Stimulated activated naive CD8-positive, alpha-beta T cell treated with anti-CD3 and anti-CD28 coated beads, Interleukin-15, Interleukin-2, amounts not matched to agents 100 ng/mL and 50 ng/mL, for 24 hours (primary cell): ENCODE measurements around the gene STAT5B.
"Not testable (repeated sequence)": the region's sequence is repeated elsewhere in the genome, so short reads cannot be mapped to it uniquely, and the experiment has no call there.

ENCODE experiments used
- H3K27ac Mint-ChIP-seq: one replicate; pipeline ENCODE4 v1.8.0; 2021; ENCODE audit warnings: mild to moderate bottlenecking, mixed read lengths
- H3K27me3 Mint-ChIP-seq: one replicate; pipeline ENCODE4 v1.8.0; 2021; ENCODE audit warnings: mixed read lengths
- H3K36me3 Mint-ChIP-seq: one replicate; pipeline ENCODE4 v1.8.0; 2021; ENCODE audit warnings: low read depth, mixed read lengths
- H3K4me1 Mint-ChIP-seq: one replicate; pipeline ENCODE4 v1.8.0; 2021; ENCODE audit warnings: low read depth, mixed read lengths
- H3K4me3 Mint-ChIP-seq: one replicate; pipeline ENCODE4 v1.8.0; 2021; ENCODE audit warnings: mild to moderate bottlenecking, mixed read lengths
- H3K9me3 Mint-ChIP-seq: one replicate; pipeline ENCODE4 v1.8.0; 2021; ENCODE audit warnings: mixed read lengths

Gene STAT5B

DNA sequence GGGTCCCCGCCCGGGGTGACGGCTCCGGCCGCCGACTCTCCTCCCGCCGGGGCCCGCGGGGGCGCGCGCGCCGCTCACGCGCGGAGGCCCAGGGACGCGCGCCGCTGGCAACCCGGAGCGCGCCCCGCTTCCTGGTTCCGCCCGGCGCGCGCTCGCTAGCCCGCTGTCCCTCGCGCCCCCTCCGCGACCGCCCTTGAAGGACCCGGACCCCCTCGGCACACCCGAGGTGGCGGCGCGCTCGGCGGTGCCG, at the start of gene STAT5B:
Gene STAT5B (minus strand): TSS at position 33 of the 250 bp plus-strand sequence. CDS start 44,264 bp downstream, outside the sequence.
- Mint-ChIP-seq H3K27me3 (no peaks in the 10 kb centered on the region), H3K4me1 (peaks cover 56% of the 10 kb centered on the region), H3K27ac (peak within 1 kb of the TSS; percentile 98), H3K36me3 (peaks cover 26% of the 10 kb centered on the region), H3K4me3 (peak within 1 kb of the TSS; percentile 96), H3K9me3 (no peaks in the 10 kb centered on the region)

DNA sequence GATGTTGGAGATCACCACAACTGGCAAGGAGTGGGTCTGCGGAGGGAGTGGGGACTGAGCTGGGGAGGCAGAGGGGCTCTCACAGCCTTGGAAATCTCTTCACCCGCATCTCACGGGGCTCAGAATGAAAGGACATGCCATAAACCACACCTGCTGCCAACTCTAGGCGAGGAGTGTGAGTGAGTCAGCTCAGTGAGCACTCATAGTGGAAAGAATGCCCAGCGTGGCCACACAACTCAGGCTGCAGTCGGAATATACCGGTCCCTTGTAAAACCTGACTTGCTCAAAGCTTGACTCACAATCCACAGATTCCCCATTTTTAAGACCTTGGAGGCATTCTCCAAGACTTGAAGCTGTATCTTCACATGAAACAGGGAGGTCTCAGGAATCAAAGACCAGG, 48.8 kb upstream of the STAT5B start:
- Mint-ChIP-seq H3K9me3 (no peaks in the 10 kb centered on the region), H3K27ac (peak overlapping the region; percentile 63), H3K4me3 (no peak overlapping the region), H3K36me3 (peaks cover 73% of the 10 kb centered on the region), H3K27me3 (no peaks in the 10 kb centered on the region), H3K4me1 (peaks cover 40% of the 10 kb centered on the region)

DNA sequence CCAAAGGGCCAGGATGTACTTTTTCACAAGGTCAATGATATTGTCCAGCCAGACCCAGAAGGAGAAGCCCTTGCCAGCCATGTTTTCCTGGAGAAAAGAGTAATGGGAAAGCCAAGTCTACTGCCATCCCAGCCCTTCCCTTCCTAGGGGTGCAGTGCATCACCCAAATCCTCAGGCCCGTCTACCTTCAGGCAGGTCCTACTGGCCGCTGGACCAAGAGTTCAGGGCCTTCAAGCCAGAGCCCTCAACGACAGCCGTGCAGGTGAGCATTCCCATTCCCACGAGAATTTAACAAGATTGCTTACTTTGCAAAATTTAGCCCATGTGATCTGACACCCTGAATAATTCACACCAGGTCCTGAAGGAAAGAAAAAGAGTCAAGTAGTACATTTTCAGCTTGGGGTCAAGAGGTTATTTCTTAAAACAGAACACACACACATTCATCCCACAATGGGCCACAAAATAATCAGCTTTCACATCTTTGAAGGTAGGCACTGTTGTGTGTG, 47.1 kb upstream of the STAT5B start:
- H3K27ac Mint-ChIP-seq = peak overlapping the region; percentile 38
- H3K27me3 Mint-ChIP-seq = no peaks in the 10 kb centered on the region
- no peaks in the 10 kb centered on the region for H3K9me3 Mint-ChIP-seq
- H3K4me3 Mint-ChIP-seq = no peak overlapping the region
- H3K36me3 Mint-ChIP-seq = peaks cover 68% of the 10 kb centered on the region
- peaks cover 51% of the 10 kb centered on the region for H3K4me1 Mint-ChIP-seq

DNA sequence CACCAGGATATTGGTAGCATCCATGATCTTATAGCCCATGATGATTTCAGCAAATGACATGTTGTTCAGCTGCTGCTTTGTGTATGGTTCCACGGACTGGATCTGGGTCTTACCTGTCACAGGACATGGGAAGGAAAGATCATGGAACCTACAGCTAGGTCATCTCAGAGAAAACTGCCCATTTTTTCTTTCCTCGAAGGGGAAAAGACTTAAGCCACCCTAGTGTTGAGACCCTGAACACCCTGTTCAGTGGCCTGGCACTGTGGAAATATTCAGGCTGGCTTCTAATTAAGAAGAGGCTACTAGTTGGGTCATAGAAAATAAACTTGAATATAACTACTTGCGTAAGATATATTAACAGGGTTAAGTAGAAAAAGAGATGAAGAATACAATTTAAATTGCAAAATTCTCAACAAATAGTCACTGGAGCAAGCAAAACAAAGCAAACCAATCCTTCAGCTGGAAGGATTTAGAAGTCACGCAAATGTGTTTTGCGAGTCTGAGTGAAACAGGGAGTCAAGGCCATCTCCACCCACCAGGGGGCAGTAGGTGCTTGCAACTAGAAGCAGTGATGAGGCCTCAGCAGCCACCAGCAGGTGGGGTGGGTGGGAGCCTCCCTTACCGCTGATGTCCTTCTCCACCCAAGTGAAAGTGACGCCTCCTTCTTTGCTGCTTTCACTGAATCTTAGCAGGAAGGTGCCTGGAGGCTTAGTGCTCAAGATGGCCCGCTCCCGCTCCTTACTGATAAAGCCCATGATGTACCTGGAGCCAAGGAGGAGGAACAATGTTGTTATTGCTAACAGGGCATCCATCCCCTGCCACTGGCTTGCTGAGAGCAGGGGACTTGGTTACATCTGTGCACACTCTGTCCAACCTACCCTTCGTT, 46.4 kb upstream of the STAT5B start:
- Mint-ChIP-seq H3K4me1 (peaks cover 52% of the 10 kb centered on the region), H3K4me3 (no peak overlapping the region), H3K36me3 (peaks cover 71% of the 10 kb centered on the region), H3K27ac (peak overlapping the region; percentile 38), H3K9me3 (no peaks in the 10 kb centered on the region), H3K27me3 (no peaks in the 10 kb centered on the region)

DNA sequence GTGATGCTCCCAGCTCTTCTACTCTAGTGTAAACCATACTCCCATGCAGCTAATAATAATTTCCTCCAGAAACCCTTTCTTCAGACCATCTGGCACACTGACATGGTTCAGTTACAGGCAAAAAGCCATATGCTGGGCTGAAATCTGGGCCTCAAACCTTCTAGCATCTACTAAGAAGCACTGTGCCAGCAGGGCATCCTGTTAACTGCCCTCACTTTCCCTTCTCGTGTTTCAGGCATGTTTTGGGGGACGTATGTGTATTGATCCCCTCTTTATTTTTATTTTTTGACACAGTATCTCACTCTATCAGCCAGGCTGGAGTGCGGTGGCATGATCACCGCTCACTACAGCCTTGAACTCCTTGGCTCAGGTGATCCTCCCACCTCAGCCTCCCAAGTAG, 45.4 kb upstream of the STAT5B start:
- Mint-ChIP-seq H3K27me3 (no peaks in the 10 kb centered on the region), H3K9me3 (no peaks in the 10 kb centered on the region), H3K27ac (peak overlapping the region; percentile 59), H3K4me3 (no peak overlapping the region), H3K4me1 (peaks cover 63% of the 10 kb centered on the region), H3K36me3 (peaks cover 72% of the 10 kb centered on the region)

DNA sequence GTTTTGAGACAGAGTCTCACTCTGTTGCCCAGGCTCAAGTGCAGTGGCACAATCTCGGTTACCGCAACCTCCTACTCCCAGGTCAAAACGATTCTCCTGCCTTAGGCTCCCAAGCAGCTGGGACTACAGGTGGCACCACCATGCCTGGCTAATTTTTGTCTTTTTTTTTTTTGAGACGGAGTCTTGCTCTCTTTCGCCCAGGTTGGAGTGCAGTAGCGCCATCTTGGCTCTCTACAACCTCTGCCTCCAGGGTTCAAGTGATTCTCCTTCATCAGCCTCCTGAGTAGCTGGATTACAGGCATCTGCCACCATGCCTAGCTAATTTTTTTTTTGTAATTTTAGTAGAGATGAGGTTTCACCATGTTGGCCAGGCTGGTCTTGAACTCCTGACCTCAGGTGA, 41.8 kb upstream of the STAT5B start:
- not testable (repeated sequence) for H3K9me3 Mint-ChIP-seq, H3K27me3 Mint-ChIP-seq, H3K27ac Mint-ChIP-seq, H3K4me3 Mint-ChIP-seq
- peaks cover 81% of the 10 kb centered on the region for H3K4me1 Mint-ChIP-seq
- H3K36me3 Mint-ChIP-seq = peaks cover 72% of the 10 kb centered on the region

DNA sequence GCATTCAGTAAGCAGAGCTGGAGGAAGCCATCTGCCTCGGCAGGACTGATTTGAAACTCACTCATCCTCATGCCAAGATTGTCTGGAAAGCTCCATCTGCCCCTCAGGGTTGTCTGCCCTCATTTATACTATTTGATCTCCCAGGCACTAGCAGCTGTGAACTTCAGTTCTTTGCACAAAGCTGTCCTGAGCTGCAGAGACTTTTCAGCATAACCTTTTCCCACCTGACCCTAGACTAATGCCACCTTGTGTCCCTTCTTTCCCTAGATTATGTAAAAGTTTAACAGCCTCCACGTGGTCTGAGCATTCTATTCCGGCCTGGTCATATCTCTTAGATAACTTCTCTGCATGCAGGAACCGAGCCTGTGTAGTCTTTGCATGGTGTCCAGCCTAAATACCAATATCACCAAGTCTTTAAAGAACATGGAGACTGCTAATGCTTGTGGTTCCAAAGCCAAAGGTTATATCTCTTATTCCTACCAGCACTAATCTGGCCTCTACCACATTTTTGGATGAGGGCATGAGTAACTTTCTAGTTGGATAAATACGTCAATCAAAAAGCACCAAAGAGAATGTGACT, 41.2 kb upstream of the STAT5B start:
- Mint-ChIP-seq H3K9me3 (no peaks in the 10 kb centered on the region), H3K4me1 (peaks cover 81% of the 10 kb centered on the region), H3K27me3 (no peaks in the 10 kb centered on the region), H3K27ac (no peak overlapping the region), H3K4me3 (no peak overlapping the region), H3K36me3 (peaks cover 66% of the 10 kb centered on the region)

DNA sequence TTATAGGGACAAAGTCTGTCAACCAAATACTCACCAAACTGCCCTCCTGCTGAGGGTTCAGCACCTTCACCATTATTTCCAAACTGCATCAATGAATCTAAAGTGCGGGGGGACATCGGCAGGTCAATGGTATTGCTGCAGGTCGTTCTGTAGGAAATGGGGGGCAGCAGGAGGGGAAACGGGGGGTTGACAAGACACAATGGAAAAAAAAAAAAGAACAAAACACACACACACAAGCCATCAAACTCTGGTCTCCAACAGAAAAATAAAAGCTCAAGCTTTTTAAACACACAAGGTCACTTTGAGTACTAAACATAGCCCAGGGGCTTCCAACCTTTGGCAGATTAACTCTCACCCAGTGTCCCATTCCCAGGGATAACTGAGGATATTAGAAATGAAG, 40.6 kb upstream of the STAT5B start:
- Mint-ChIP-seq H3K36me3 (peaks cover 64% of the 10 kb centered on the region), H3K4me1 (peaks cover 81% of the 10 kb centered on the region), H3K27ac (no peak overlapping the region), H3K4me3 (peak overlapping the region; percentile 50), H3K27me3 (no peaks in the 10 kb centered on the region), H3K9me3 (no peaks in the 10 kb centered on the region)

DNA sequence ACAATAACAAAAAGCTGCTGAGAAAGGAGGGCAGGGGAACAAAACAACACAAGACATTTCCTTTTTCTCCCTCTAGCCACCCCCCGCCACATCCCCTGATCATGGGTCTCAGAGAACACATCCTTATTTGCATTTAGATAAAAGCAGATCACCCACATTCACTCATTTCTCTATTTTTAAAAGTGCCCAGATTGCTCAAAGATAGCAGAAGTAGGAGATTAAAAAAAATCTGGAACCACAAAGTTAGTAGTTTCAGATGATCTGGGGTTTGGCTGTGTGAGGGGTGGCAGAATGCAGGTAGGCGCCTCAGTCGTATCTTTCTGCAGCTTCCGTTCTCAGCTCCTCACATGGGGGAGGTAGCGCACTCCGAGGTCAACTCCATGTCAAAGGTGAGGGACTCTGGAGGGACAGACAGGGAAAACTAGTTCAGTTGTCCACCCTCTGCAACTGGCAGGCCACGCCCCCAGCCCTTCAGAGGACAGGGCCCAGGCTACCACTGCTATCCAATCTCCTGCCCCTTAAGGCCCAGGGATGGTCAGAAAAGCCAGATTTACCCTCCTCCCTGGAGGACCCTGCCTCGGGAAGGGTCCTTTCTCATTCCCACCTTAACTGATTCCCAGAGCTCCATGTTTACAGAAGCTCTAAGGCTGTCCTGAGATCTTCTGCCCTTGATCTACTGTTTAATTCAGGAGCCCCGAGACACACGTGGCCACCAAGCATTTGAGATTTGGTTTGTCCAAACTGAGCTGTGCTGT, 39.4 kb upstream of the STAT5B start:
- peaks cover 67% of the 10 kb centered on the region for H3K36me3 Mint-ChIP-seq

DNA sequence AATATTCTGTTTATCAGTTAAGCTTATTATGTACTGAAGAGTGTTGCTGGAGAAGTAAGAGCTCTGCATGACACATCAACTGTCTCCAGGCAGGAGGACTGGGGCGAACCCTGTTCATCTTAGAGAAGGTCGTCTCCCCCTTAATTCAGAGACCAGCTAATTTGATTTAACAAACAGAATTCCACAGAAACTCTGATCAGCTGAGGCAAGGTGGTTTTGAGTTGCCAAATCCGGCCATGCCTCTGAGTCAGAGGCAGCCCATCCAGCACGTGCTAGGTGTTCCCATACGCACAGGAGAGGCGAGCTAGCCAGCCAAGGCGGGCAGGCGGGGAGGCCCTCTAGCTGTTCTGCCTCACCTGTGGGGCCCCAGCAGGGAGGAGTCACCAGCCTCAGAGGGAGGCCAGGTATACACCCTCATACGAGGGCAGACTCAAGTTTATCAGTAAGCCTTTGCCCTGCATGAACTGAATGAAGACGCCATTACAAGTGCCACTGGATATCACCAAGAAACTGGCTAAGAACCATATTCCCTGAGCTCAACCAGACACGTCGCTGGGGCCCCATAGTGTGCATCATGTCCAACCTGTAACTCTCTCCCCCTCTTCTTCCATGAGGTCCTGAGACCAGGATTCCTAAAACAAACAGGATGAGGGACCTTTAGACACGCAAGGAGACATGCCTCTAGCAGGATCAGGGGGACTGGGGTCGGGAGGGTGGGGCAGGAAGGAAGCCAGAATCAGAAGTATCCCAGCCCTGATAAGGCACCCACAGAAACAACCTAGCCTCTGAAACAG, 37.8 kb upstream of the STAT5B start:
- Mint-ChIP-seq H3K36me3 (peaks cover 71% of the 10 kb centered on the region), H3K4me3 (peak overlapping the region; percentile 37), H3K4me1 (peaks cover 87% of the 10 kb centered on the region), H3K27ac (peak overlapping the region; percentile 78), H3K27me3 (no peaks in the 10 kb centered on the region), H3K9me3 (no peaks in the 10 kb centered on the region)

More for the DNA sequence above, 39.4 kb upstream of the STAT5B start:
- H3K27me3 Mint-ChIP-seq = no peaks in the 10 kb centered on the region
- H3K4me1 Mint-ChIP-seq = peaks cover 84% of the 10 kb centered on the region
- H3K9me3 Mint-ChIP-seq = no peaks in the 10 kb centered on the region
- no peak overlapping the region for H3K4me3 Mint-ChIP-seq
- peak overlapping the region; percentile 56 for H3K27ac Mint-ChIP-seq

DNA sequence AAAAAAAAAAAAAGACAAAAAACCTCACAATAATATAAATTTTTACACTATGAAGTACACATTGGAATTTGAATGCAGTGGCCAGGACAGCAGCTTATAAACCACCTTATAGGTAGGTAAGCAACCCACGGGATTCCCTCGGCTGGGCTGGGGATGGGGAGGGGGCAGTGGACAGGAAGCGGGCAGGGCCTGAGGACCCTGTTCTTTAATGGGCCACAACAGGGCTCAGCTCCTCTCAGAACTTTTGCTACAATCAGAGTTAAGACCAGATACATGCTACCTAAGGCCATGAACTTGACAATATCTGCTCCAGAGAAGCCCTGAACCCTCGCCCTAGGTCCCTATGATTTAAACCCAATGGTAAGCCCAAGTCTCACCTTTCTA, 37.2 kb upstream of the STAT5B start:
- Mint-ChIP-seq H3K27me3 (no peaks in the 10 kb centered on the region), H3K27ac (peak overlapping the region; percentile 78), H3K4me3 (no peak overlapping the region), H3K4me1 (peaks cover 90% of the 10 kb centered on the region), H3K9me3 (no peaks in the 10 kb centered on the region), H3K36me3 (peaks cover 73% of the 10 kb centered on the region)

DNA sequence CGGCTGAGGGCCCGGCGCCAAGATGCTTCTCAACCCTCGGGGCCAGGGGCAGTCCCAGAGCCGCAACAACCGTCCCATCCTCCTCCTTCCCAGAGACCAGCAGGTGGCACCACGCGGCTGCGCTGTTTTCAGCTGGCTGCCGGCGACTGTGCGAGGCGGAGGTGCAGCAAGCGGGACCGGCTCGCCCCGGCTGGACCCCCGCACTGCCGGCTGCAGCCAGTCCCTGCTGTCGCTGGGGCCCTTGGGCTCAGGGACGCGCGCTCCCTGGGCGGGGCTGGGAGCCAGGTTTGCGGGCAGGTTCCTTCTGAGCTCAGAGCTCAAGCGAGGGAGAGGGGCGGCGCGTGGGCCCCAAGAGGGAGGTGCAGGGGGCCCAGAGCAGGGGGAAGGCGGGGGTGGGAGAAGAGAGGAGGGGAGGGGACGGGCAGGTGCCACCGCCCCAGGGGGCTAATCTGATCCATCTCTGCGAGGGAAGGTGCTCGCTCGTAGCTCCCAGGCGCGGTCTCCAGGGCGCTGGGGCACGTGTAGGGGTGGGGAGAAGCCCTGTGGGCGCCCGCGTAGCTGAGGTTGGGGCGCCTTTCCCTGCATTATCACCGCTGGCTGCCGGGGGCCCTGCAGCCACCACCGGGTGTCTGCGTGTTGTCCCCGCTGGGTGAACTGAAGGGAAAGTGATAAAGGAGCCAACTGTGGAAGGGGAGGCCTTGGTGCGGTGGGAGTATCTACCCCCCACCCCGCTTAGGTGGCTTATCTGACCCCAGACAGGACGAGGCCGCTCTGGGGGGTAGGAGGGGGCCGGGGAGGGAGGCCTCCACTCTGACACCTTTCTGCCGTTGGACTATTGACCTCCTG, 36.3 kb upstream of the STAT5B start:
- Mint-ChIP-seq H3K4me1 (peaks cover 87% of the 10 kb centered on the region), H3K9me3 (no peaks in the 10 kb centered on the region), H3K27me3 (no peaks in the 10 kb centered on the region), H3K27ac (peak overlapping the region; percentile 91), H3K4me3 (peak overlapping the region; percentile 70), H3K36me3 (peaks cover 73% of the 10 kb centered on the region)

DNA sequence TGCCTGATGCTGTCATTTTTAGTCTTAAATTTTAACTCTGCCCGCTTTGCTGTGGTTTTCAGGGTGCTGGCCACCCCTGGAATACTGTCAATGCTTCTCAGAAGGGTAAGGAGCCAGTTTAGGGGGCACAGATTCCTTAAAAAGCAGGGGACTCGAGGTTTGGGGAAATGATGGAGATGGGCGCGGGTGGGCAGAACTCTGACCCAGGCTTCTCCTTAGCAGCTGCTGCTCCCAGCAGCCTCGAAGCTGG, 35.8 kb upstream of the STAT5B start:
- H3K36me3 Mint-ChIP-seq = peaks cover 71% of the 10 kb centered on the region
- H3K4me3 Mint-ChIP-seq = peak overlapping the region; percentile 70
- no peaks in the 10 kb centered on the region for H3K9me3 Mint-ChIP-seq
- no peaks in the 10 kb centered on the region for H3K27me3 Mint-ChIP-seq
- peaks cover 81% of the 10 kb centered on the region for H3K4me1 Mint-ChIP-seq
- peak overlapping the region; percentile 88 for H3K27ac Mint-ChIP-seq
